Thymus (tissue), 11 donors: ENCODE measurements around the gene PBLD. TPM values are rescaled to one million over a fixed set of nuclear protein-coding genes. Genes with fewer than 3 reads are reported as not detected.
"Not testable (repeated sequence)": the region's sequence is repeated elsewhere in the genome, so short reads cannot be mapped to it uniquely, and the experiment has no call there.

Experiments used
- DNase-seq, 9 donors: peaks; one replicate each; pipeline ENCODE4 v3.0.0-alpha.2; 2013; ENCODE audit warnings: low spot score in 9 of 9, low read depth in 6 of 9, missing footprints in 1 of 9
- H3K27ac ChIP-seq, 2 donors: one replicate each; pipeline ENCODE4 v1.5.1; 2013; ENCODE audit warnings: control low read depth in 1 of 2, low read depth in 1 of 2, low read length in 1 of 2, mild to moderate bottlenecking in 1 of 2, moderate library complexity in 1 of 2
- H3K27me3 ChIP-seq, 2 donors: one replicate each; pipeline ENCODE4 v1.5.1; 2013; ENCODE audit warnings: low read length in 1 of 2; ENCODE audit not compliant: control insufficient read depth in 2 of 2, insufficient read depth in 1 of 2
- H3K36me3 ChIP-seq, 2 donors: one replicate each; pipeline ENCODE4 v1.5.1; 2013; ENCODE audit warnings: low read length in 1 of 2, mild to moderate bottlenecking in 1 of 2, moderate library complexity in 1 of 2; ENCODE audit not compliant: control insufficient read depth in 2 of 2, insufficient read depth in 2 of 2
- H3K4me1 ChIP-seq, 2 donors: one replicate each; pipeline ENCODE4 v1.5.1; 2013; ENCODE audit warnings: low read length in 2 of 2; ENCODE audit not compliant: control insufficient read depth in 2 of 2, insufficient read depth in 2 of 2
- H3K4me3 ChIP-seq, 2 donors: one replicate each; pipeline ENCODE4 v1.5.1; 2013; ENCODE audit warnings: low read length in 2 of 2, control low read depth in 1 of 2, mild to moderate bottlenecking in 1 of 2
- H3K9me3 ChIP-seq, 2 donors: one replicate each; pipeline ENCODE4 v1.5.1; 2013; ENCODE audit warnings: low read length in 1 of 2, mild to moderate bottlenecking in 1 of 2; ENCODE audit not compliant: control insufficient read depth in 2 of 2, insufficient read depth in 1 of 2
- WGBS: extraction: QIAGEN DNeasy Blood & Tissue Kit; methylation state at CpG from one replicate; pipeline ENCODE4 v1.1.7; 2013; 5-methylcytosine and 5-hydroxymethylcytosine counted together
- polyA plus RNA-seq: library from polyadenylated mRNA; stranded (reverse); fragments of 200-250 nt; gene quantifications from one replicate; pipeline ENCODE4 v1.2.3, GENCODE V29; 2013
- total RNA-seq: library from RNA; stranded (reverse); fragments of 120-200 nt; gene quantifications from one replicate; pipeline ENCODE4 v1.2.4, GENCODE V29; 2013
- donor health status: healthy.

PBLD gene
- total and polyA plus RNA-seq, 2 donors: 1.7 to 2.5 TPM

GRCh38 chr10:68301301-68301700 is 31.4 kb downstream of the PBLD start:
- no peaks in the 10 kb centered on the region for H3K36me3 ChIP-seq
- DNase-seq: no peak
- no peaks in the 10 kb centered on the region for H3K27me3 ChIP-seq
- H3K4me3 ChIP-seq: no peak overlapping the region
- no peaks in the 10 kb centered on the region for H3K9me3 ChIP-seq
- 94% methylated on average over 3 of the region's 3 CpGs for whole genome bisulfite sequencing
- H3K27ac ChIP-seq: no peak overlapping the region
- no peaks in the 10 kb centered on the region for H3K4me1 ChIP-seq

DNA sequence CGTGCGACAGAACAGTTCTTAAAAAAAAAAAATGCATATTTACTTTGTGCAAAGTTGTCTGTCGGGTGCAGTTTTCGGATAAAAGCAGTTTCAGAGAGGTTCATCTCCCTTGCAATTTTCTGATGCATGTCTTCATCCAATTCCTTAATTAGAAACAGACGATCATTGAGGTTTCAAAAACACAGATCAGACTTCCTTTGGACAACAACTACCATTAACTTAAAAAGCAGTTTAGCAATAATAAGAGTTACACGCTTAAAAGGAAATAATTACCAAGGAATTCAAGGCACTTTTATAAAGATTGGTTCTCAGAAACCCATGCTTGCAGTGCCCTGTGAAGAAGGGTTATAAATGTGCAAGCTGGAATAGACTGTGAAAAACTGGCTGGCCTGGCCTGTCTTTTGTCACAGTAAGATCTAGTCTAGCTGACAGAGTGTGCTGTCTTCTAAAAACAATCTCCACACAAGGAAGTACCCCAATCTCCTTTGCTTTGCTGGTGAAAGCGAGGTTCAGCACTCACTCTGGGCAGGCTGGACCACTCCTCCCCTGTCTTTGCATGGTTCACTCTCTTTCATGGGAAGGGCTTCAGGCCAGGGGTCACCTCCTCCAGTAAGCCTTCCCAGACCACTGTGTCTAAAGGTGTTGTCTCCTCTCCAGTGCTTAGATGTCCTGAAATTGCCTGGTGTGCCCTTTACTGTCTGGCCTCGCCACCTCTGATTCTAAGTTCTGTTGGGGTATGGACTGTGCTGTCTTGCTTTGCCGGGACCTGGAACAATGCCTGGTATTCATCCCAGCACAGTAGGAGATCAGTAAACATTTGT is 35.7 kb downstream of the PBLD start:
- no peaks in the 10 kb centered on the region for H3K4me1 ChIP-seq
- WGBS: 92% methylated on average over 9 of the region's 9 CpGs
- H3K27ac ChIP-seq: no peak overlapping the region
- DNase-seq: no peak
- H3K9me3 ChIP-seq: no peaks in the 10 kb centered on the region
- no peaks in the 10 kb centered on the region for H3K36me3 ChIP-seq
- no peak overlapping the region for H3K4me3 ChIP-seq
- H3K27me3 ChIP-seq: no peaks in the 10 kb centered on the region

DNA sequence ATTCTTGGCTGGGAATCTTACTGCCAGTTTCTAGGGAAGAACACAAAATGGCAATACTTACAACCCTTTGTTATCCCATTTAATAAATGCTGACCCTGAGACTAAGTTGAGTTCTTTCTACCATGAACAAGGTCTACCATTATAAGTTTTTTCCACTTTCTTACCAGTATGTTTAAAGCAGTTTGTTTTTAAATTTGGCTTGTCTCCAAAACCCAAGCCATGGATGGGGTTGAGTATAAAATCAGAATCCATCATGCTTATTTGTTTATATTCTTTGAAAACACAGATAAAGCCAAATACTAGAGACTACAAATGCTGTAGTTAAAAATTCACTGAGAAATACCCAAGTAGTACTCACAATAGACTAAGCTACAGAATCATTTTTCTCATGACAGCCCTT is 42.0 kb downstream of the PBLD start:
- no peak overlapping the region for H3K27ac ChIP-seq
- H3K9me3 ChIP-seq: no peaks in the 10 kb centered on the region
- no peaks in the 10 kb centered on the region for H3K4me1 ChIP-seq
- no peak overlapping the region for H3K4me3 ChIP-seq
- no peak for DNase-seq
- no peaks in the 10 kb centered on the region for H3K27me3 ChIP-seq
- H3K36me3 ChIP-seq: no peaks in the 10 kb centered on the region

DNA sequence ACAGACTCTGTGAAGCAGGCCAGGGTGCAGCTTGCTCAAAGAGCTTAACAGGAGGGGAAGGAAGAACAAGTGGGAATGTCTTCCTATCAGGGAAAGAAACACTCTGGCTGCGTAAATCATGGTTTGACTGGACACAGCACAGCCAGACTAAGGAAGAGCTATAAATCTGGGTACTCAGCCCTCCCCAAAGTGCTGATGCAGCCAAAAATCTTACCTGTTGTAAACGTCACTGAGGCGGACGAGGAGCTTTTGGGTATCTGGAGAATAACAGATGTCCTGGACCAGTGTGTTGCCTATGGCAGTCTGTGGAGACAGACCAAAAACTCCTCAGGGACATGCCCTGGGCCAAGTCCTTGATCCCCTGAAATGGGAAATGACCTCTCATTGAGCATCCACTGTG is 44.0 kb downstream of the PBLD start:
- DNase-seq: no peak
- Histone ChIP-seq H3K4me3 (no peak overlapping the region), H3K27ac (no peak overlapping the region), H3K27me3 (no peaks in the 10 kb centered on the region), H3K9me3 (no peaks in the 10 kb centered on the region), H3K4me1 (no peaks in the 10 kb centered on the region), H3K36me3 (no peaks in the 10 kb centered on the region)
- 98% methylated on average over 4 of the region's 4 CpGs for WGBS

DNA sequence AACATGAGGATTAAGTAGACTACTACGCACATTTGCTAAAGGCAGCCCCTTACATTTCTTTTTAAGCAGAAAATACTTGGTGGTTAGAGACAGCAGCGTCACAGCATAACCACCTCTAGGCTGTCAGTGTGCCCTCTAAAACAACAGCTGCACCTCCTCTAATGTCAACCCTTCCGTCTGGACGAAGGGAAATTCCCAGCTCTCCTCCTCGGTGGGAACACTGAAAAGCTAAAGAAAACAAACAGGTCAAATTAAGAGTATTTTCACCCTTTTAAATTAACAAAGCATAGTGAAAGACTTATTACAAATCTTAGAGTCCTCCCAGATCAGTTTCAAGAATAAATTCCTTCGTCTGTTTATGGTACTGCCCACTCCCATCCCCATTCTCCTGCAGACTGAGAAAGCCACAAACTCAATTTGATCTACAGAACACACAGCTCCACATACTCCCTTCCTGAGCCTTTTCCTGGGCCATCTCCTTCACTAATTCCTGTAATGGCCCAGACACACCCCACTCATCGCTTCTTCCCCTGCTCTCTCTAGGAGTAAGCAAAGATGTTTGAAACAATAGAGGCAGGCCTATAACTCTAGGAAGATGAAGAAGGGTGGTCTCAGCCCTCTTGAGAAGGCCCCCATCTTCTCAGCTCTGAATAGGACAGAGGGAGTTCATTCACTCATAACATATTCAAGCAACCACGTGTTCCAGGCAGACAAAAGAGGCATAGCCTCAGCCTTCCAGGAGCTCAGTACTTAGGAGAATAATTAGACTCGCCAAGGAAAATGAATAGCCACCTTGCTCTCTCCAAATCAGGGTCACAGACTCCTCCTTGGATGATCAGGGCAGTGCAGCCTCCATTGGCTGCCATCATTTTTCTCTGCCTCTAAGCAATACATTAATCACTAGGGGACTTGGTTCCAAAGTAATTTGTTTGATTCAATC is 48.4 kb downstream of the PBLD start:
- peaks cover 0 to 1% of the 10 kb centered on the region in 2 donors for H3K9me3 ChIP-seq
- WGBS: 93% methylated on average over 9 of the region's 9 CpGs
- H3K27me3 ChIP-seq: no peaks in the 10 kb centered on the region
- H3K4me3 ChIP-seq: no peak overlapping the region
- no peaks in the 10 kb centered on the region for H3K4me1 ChIP-seq
- no peak overlapping the region for H3K27ac ChIP-seq
- no peaks in the 10 kb centered on the region for H3K36me3 ChIP-seq
- no peak for DNase-seq

DNA sequence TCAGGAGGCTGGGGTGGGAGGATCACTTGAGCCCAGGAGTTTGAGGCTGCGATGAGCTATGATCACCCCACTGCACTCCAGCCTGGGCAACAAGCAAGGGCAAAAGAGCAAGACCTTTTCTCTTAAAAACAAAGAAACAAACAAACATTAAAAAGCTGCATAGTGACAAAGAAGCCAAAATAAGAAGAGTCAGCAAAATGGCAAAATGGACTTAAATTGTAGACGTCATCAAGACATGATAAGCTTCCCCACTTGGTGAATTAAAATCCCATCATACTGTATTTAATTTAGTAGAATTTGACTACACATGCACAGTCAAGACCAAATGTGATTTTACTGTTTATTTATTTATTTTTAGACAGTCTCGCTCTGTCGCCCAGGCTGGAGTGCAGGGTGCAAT is 52.0 kb downstream of the PBLD start:
- WGBS: 96% methylated on average over 4 of the region's 4 CpGs
- no peak for DNase-seq
- Histone ChIP-seq H3K27ac (no peak overlapping the region), H3K27me3 (no peaks in the 10 kb centered on the region), H3K4me1 (no peaks in the 10 kb centered on the region), H3K9me3 (peaks cover 0 to 15% of the 10 kb centered on the region in 2 donors), H3K4me3 (no peak overlapping the region), H3K36me3 (no peaks in the 10 kb centered on the region)

DNA sequence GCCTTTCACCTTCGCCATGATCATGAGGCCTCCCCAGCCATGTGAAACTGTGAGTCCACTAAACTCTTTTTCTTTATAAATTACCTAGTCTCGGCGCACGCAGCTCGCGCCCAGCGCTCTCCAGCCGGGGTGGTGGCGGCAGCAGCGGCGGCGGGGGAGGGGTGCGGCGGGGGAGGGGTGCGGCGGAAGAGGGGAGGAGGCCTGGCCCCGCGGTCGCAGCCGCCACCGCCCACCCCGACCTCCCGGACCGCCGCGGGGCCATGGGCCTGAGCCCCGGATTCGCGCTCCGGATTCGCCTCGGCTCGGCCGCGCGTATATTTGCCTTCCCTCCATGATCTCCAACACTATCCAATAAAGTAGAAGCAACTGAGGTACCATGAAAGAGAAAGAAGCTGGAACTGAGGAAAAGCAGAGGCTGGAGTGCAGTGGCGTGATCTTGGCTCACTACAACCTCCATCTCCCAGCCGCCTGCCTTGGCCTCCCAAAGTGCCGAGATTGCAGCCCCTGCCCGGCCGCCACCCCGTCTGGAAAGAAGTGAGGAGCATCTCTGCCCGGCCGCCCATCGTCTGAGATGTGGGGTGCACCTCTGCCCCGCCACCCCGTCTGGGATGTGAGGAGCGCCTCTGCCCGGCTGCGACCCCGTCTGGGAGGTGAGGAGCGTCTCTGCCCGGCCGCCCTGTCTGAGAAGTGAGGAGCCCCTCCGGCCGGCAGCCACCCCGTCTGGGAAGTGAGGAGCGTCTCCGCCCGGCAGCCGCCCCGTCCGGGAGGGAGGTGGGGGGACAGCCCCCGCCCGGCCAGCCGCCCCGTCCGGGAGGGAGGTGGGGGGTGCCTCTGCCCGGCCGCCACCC is 53.6 kb downstream of the PBLD start:
- H3K36me3 ChIP-seq, H3K27me3 ChIP-seq, H3K4me3 ChIP-seq, H3K27ac ChIP-seq, H3K4me1 ChIP-seq, DNase-seq: not testable (repeated sequence)
- 98% methylated on average over 70 of the region's 70 CpGs for WGBS
- H3K9me3 ChIP-seq: peaks cover 0 to 15% of the 10 kb centered on the region in 2 donors

DNA sequence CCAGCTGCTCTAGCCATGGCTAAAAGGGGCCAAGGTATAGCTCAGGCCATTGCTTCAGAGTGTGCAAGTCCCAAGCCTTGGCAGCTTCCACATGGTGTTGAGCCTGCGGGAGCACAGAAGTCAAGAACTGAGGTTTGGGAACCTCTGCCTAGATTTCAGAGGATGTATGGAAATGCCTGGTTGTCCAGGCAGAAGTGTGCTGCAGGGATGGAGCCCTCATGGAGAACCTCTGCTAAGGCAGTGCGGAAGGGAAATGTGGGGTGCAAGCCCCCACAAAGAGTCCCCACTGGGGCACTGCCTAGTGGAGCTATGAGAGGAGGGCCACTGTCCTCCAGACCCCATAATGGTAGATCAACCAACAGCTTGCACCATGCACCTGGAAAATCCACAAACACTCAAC is 54.9 kb downstream of the PBLD start:
- not testable (repeated sequence) for H3K4me3 ChIP-seq, DNase-seq, H3K27ac ChIP-seq, H3K4me1 ChIP-seq, H3K36me3 ChIP-seq, H3K27me3 ChIP-seq
- 98% methylated on average over 2 of the region's 2 CpGs for WGBS
- H3K9me3 ChIP-seq: peaks cover 0 to 15% of the 10 kb centered on the region in 2 donors
